Transverse colon (tissue), 4 donors: ENCODE data around the gene CDK5RAP2. TPM values are rescaled to one million over a fixed set of nuclear protein-coding genes. Genes with fewer than 3 reads are reported as not detected.

Source experiments
- DNase-seq: peaks from one replicate; pipeline ENCODE4 v3.0.0-alpha.2; 2019
- H3K27ac ChIP-seq, 4 donors: fragments of 200-600 bp; sonication (generic); 2 replicates each; pipeline ENCODE4 v1.5.1; 2016 to 2018; ENCODE audit warnings: inconsistent platforms in 4 of 4
- H3K27me3 ChIP-seq: fragments of 200-600 bp; sonication (generic); 2 replicates; pipeline ENCODE4 v1.5.1; 2017; ENCODE audit warnings: inconsistent platforms
- H3K36me3 ChIP-seq, 4 donors: fragments of 200-600 bp; sonication (generic); 2 replicates each; pipeline ENCODE4 v1.5.1; 2017 to 2019; ENCODE audit warnings: inconsistent platforms in 4 of 4
- H3K4me1 ChIP-seq, 4 donors: fragments of 200-600 bp; sonication (generic); 2 replicates each; pipeline ENCODE4 v1.5.1; 2017 to 2020; ENCODE audit warnings: inconsistent platforms in 4 of 4
- H3K4me3 ChIP-seq, 4 donors: fragments of 200-600 bp; sonication (generic); 1 replicate in 1 of 4; 2 replicates in 3 of 4; pipeline versions ENCODE4 v1.5.1 to v1.6.1; 2017 to 2019; ENCODE audit warnings: inconsistent platforms in 4 of 4
- H3K9me3 ChIP-seq, 2 donors: fragments of 200-600 bp; sonication (generic); 2 replicates each; pipeline ENCODE4 v1.5.1; 2017 to 2019; ENCODE audit warnings: inconsistent platforms in 2 of 2
- CTCF ChIP-seq, 5 experiments: fragments of 200-600 bp in 3 of 5; fragments of 450-650 bp in 2 of 5; sonication (generic) in 3 of 5; IDR thresholded peaks; 1 replicate in 2 of 5; 2 replicates in 3 of 5; pipeline ENCODE4 v1.5.1; 2016 to 2017; ENCODE audit warnings: antibody characterized with exemption in 5 of 5, inconsistent platforms in 3 of 5, mild to moderate bottlenecking in 2 of 5, moderate library complexity in 1 of 5
- EP300 ChIP-seq: sonication (generic); formaldehyde crosslinking; IDR thresholded peaks from one replicate; pipeline ENCODE4 v1.6.1; 2017; ENCODE audit warnings: antibody characterized with exemption, low read depth
- POLR2A ChIP-seq: fragments of 450-650 bp; IDR thresholded peaks from one replicate; pipeline ENCODE4 v1.6.1; 2016; ENCODE audit warnings: antibody characterized with exemption, mild to moderate bottlenecking, moderate library complexity
- POLR2AphosphoS5 ChIP-seq, 3 donors: sonication (generic); formaldehyde crosslinking; IDR thresholded peaks; one replicate each; pipeline ENCODE4 v1.6.1; 2016; ENCODE audit warnings: antibody characterized with exemption in 3 of 3
- WGBS, 2 donors: methylation state at CpG; one replicate each; pipeline ENCODE4 v1.1.5; 2018; ENCODE audit warnings: low coverage in 1 of 2; 5-methylcytosine and 5-hydroxymethylcytosine counted together
- in situ Hi-C, 4 donors: fragments of 200-750 bp; cut with MboI; loops; one replicate each; pipeline versions ENCODE4 v1.15.0 to v1.15.1; 2017; ENCODE audit warnings: low sequenced_read_pairs in 3 of 4, low pct_ligation_motif_present in 1 of 4, low pct_unique_long_range_greater_than_20kb in 1 of 4
- intact Hi-C: fragments of 100-400 bp; cut with DNase I; formaldehyde crosslinking; loops from one replicate; pipeline ENCODE4 v1.15.1; 2023; ENCODE audit warnings: low total_unique reads
- total RNA-seq, 4 donors: library from RNA; depleted of rRNA; stranded (reverse); fragments of >200 nt; gene quantifications; one replicate each; pipeline ENCODE4 v1.1.0, GENCODE V29; 2016

Gene CDK5RAP2
- total RNA-seq, 4 donors from 2014 or later, result 23.6 to 154 (median 28.0) TPM

- no peak overlapping the region for H3K4me3 ChIP-seq
- no peak overlapping the region for H3K27ac ChIP-seq
- H3K36me3 ChIP-seq, result no peaks in the 10 kb centered on the region
- no peaks in the 10 kb centered on the region for H3K9me3 ChIP-seq
- in situ Hi-C loops, result no loop called here
- H3K4me1 ChIP-seq, result no peaks in the 10 kb centered on the region
- WGBS, 2 donors, result 94 to 96% methylated on average over 14 to 19 of the region's 19 CpGs
- intact Hi-C loops, result no loop called here
- no peak for DNase-seq
- no peaks in the 10 kb centered on the region for H3K27me3 ChIP-seq
- TF ChIP-seq EP300 (no peak), POLR2AphosphoS5 (IDR thresholded peaks at IDR 0.05) (no peak), CTCF (IDR thresholded peaks at IDR 0.05) (no peak), POLR2A (no peak)
Measured at GRCh38 chr9:120416781-120417427, 163.1 kb downstream of the CDK5RAP2 start.

GRCh38 chr9:120413121-120414048 is 166.6 kb downstream of the CDK5RAP2 start:
- in situ Hi-C loops, result no loop called here
- 88 to 94% methylated on average over 11 to 15 of the region's 15 CpGs for WGBS, 2 donors
- H3K4me1 ChIP-seq, result no peaks in the 10 kb centered on the region
- peaks cover 0 to 8% (median 2%) of the 10 kb centered on the region in 4 donors for H3K36me3 ChIP-seq
- intact Hi-C loops, result no loop called here
- peak overlapping the region in 2 of 4 donors; percentile 36 to 51 for H3K27ac ChIP-seq
- no peaks in the 10 kb centered on the region for H3K27me3 ChIP-seq
- DNase-seq, result no peak
- TF ChIP-seq POLR2AphosphoS5 (IDR thresholded peaks at IDR 0.05) (no peak), POLR2A (no peak), EP300 (no peak), CTCF (IDR thresholded peaks at IDR 0.05) (no peak)
- H3K4me3 ChIP-seq, result no peak overlapping the region
- no peaks in the 10 kb centered on the region for H3K9me3 ChIP-seq

GRCh38 chr9:120412425-120412951 is 167.5 kb downstream of the CDK5RAP2 start:
- H3K4me1 ChIP-seq, result no peaks in the 10 kb centered on the region
- peaks cover 0 to 13% (median 2%) of the 10 kb centered on the region in 4 donors for H3K36me3 ChIP-seq
- WGBS, 2 donors, result 73 to 82% methylated on average over 3 to 4 of the region's 4 CpGs
- H3K4me3 ChIP-seq, result no peak overlapping the region
- in situ Hi-C loops, result no loop called here
- H3K9me3 ChIP-seq, result no peaks in the 10 kb centered on the region
- intact Hi-C loops, result no loop called here
- H3K27me3 ChIP-seq, result no peaks in the 10 kb centered on the region
- TF ChIP-seq EP300, result no peak
- peak in 2 of 3 donors; percentile 26 to 38 for TF ChIP-seq POLR2AphosphoS5 (IDR thresholded peaks at IDR 0.05)
- TF ChIP-seq POLR2A, result no peak
- TF ChIP-seq CTCF (IDR thresholded peaks at IDR 0.05), result no peak
- H3K27ac ChIP-seq, result peak overlapping the region in 3 of 4 donors; percentile 36 to 64 (median 51)
- DNase-seq, result no peak

GRCh38 chr9:120411862-120412424 is 168.0 kb downstream of the CDK5RAP2 start:
- Histone ChIP-seq H3K36me3 (peaks cover 0 to 17% (median 4%) of the 10 kb centered on the region in 4 donors), H3K4me1 (no peaks in the 10 kb centered on the region), H3K27me3 (no peaks in the 10 kb centered on the region), H3K27ac (peak overlapping the region; percentile 2 to 64 (median 44)), H3K9me3 (no peaks in the 10 kb centered on the region), H3K4me3 (no peak overlapping the region)
- no peak for DNase-seq
- in situ Hi-C loops (no loop called here), intact Hi-C loops (no loop called here)
- 89 to 92% methylated on average over 3 to 5 of the region's 5 CpGs for WGBS, 2 donors
- TF ChIP-seq POLR2A, result no peak
- no peak for TF ChIP-seq POLR2AphosphoS5 (IDR thresholded peaks at IDR 0.05)
- no peak for TF ChIP-seq EP300
